Measurements from ENCODE around the gene TH.

Gene TH

DNA sequence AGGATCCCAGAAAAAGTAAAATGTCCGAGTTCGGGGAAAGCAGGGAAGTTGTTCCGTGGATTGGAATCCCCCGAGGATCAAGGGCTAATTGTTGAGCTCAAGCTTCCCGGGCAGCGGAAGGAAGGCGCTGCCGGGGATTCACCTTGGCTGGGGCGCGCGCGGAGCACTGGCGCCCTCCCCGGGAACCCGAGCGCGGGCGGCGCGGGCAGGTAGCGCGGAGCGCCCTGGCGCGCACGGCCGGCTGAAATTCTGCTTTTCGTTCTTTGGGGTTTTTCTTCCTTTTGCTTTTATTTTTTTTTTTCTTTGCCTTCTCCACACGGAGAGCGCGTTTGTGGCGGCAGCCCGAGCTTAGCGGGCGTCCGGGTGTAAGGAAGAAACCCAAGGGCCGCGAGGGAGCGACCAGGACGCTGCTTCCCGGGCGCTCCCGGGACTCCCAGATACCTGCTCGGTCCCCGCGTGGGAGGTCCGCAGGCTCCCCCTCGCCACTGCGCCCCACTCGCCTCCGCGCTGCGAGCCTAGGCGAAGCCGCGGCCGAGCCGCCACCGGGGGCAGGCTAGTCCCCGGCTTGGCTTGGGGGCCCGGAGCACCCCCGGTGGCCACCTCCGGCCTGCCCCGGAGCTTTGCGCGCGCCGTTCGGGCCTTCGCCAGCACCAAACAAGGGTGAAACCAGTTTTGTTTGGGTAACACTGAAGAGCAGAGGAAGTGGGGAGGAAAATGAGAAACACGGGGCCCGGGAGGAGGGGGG is 27.6 kb downstream of the TH start:
- H3K79me2 ChIP-seq (ENCODE audit: low read length) = no peaks in the 10 kb centered on the region
- no peaks in the 10 kb centered on the region for H4K20me1 ChIP-seq (ENCODE audit: insufficient read depth, low read length)
- no peak for DNase-seq
- no peaks in the 10 kb centered on the region for H3K9me2 ChIP-seq (replicated peaks; ENCODE audit: insufficient read depth, low read length)
- H3K4me1 ChIP-seq (ENCODE audit: low read length) = no peaks in the 10 kb centered on the region
- H3K36me3 ChIP-seq (replicated peaks; ENCODE audit: insufficient read depth, low read length) = no peaks in the 10 kb centered on the region
- no peaks in the 10 kb centered on the region for H3F3A ChIP-seq (ENCODE audit: insufficient read depth, low read length)
- TF ChIP-seq, protein P1, sequence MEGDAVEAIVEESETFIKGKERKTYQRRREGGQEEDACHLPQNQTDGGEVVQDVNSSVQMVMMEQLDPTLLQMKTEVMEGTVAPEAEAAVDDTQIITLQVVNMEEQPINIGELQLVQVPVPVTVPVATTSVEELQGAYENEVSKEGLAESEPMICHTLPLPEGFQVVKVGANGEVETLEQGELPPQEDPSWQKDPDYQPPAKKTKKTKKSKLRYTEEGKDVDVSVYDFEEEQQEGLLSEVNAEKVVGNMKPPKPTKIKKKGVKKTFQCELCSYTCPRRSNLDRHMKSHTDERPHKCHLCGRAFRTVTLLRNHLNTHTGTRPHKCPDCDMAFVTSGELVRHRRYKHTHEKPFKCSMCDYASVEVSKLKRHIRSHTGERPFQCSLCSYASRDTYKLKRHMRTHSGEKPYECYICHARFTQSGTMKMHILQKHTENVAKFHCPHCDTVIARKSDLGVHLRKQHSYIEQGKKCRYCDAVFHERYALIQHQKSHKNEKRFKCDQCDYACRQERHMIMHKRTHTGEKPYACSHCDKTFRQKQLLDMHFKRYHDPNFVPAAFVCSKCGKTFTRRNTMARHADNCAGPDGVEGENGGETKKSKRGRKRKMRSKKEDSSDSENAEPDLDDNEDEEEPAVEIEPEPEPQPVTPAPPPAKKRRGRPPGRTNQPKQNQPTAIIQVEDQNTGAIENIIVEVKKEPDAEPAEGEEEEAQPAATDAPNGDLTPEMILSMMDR (IDR thresholded peaks at IDR 0.05; ENCODE audit: low read length) = no peak
- TF ChIP-seq EZH2 (optimal IDR thresholded peaks at IDR 0.05; ENCODE audit: low read depth, low read length) (no peak), EZH2phosphoT487 (IDR thresholded peaks at IDR 0.05; ENCODE audit: low read length) (no peak)
- H3K4me2 ChIP-seq (ENCODE audit: low read depth, low read length) = no peak overlapping the region
- H3K27me3 ChIP-seq (replicated peaks; ENCODE audit: insufficient read depth, low read length) = peaks cover 87% of the 10 kb centered on the region
- H3K9me3 ChIP-seq (replicated peaks; ENCODE audit: insufficient read depth, low read length) = no peaks in the 10 kb centered on the region
- no peak overlapping the region for H3K9ac ChIP-seq (ENCODE audit: low read length)
- no peak overlapping the region for H3K4me3 ChIP-seq (ENCODE audit: low read length)
- no peak overlapping the region for H3K27ac ChIP-seq (ENCODE audit: low read length)
- H2AFZ ChIP-seq (ENCODE audit: low read length) = no peak overlapping the region

DNA sequence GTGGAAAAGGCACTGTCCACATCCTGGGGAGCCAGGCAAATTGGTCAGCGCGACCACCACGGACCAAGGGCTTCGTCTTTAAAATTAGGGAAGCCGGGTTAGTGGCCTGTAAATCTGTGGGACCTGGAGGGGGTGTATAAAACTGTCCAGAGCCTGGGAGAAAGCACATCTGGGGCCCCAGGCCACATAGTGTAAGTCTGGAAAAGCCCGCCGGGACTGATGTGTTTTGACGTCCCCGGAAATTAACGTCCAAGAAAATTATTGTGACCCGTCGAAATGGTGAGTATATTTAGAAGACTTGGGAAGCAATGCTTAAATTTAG is 28.2 kb downstream of the TH start:
- Histone ChIP-seq H3K9ac (ENCODE audit: low read length) (no peak overlapping the region), H3K27ac (ENCODE audit: low read length) (no peak overlapping the region), H3K4me1 (ENCODE audit: low read length) (no peaks in the 10 kb centered on the region), H3K9me3 (replicated peaks; ENCODE audit: insufficient read depth, low read length) (no peaks in the 10 kb centered on the region), H3K4me2 (ENCODE audit: low read depth, low read length) (no peak overlapping the region), H3K4me3 (ENCODE audit: low read length) (no peak overlapping the region), H3K79me2 (ENCODE audit: low read length) (no peaks in the 10 kb centered on the region), H2AFZ (ENCODE audit: low read length) (no peak overlapping the region), H3K36me3 (replicated peaks; ENCODE audit: insufficient read depth, low read length) (no peaks in the 10 kb centered on the region), H3K9me2 (replicated peaks; ENCODE audit: insufficient read depth, low read length) (no peaks in the 10 kb centered on the region), H3K27me3 (replicated peaks; ENCODE audit: insufficient read depth, low read length) (peaks cover 82% of the 10 kb centered on the region), H4K20me1 (ENCODE audit: insufficient read depth, low read length) (no peaks in the 10 kb centered on the region), H3F3A (ENCODE audit: insufficient read depth, low read length) (no peaks in the 10 kb centered on the region)
- TF ChIP-seq EZH2phosphoT487 (IDR thresholded peaks at IDR 0.05; ENCODE audit: low read length) (no peak), EZH2 (optimal IDR thresholded peaks at IDR 0.05; ENCODE audit: low read depth, low read length) (no peak)
- TF ChIP-seq, protein P1 (IDR thresholded peaks at IDR 0.05; ENCODE audit: low read length) = no peak
- no peak for DNase-seq

DNA sequence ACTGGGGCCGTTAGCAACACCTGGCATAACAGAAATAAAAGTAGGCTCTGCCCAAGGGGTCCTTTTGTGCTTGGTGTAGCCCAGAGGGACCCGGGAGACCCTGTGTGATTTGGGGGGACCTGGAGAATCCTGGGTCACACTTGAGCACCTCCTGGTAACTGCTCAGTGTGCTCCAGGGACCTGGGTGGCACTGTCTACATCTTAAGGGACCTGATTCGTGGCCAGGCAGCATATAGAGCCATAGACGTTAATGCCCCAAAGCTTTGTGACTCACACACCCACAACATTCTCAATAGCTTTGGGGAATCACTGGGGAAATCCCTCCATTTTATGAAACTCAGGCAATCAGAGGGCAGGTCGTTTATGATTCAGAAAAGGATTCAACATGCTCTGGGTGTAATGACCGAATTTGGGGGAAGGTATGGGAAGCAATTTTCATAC is 28.8 kb downstream of the TH start:
- Histone ChIP-seq H3K79me2 (ENCODE audit: low read length) (no peaks in the 10 kb centered on the region), H3K4me1 (ENCODE audit: low read length) (no peaks in the 10 kb centered on the region), H3K27ac (ENCODE audit: low read length) (no peak overlapping the region), H3K9ac (ENCODE audit: low read length) (no peak overlapping the region), H3K9me3 (replicated peaks; ENCODE audit: insufficient read depth, low read length) (no peaks in the 10 kb centered on the region), H3K4me2 (ENCODE audit: low read depth, low read length) (no peak overlapping the region), H3K4me3 (ENCODE audit: low read length) (no peak overlapping the region), H3K27me3 (replicated peaks; ENCODE audit: insufficient read depth, low read length) (peaks cover 80% of the 10 kb centered on the region), H3F3A (ENCODE audit: insufficient read depth, low read length) (no peaks in the 10 kb centered on the region), H2AFZ (ENCODE audit: low read length) (no peak overlapping the region), H3K9me2 (replicated peaks; ENCODE audit: insufficient read depth, low read length) (no peaks in the 10 kb centered on the region), H4K20me1 (ENCODE audit: insufficient read depth, low read length) (no peaks in the 10 kb centered on the region), H3K36me3 (replicated peaks; ENCODE audit: insufficient read depth, low read length) (no peaks in the 10 kb centered on the region)
- no peak for DNase-seq
- TF ChIP-seq EZH2phosphoT487 (IDR thresholded peaks at IDR 0.05; ENCODE audit: low read length) (no peak), EZH2 (optimal IDR thresholded peaks at IDR 0.05; ENCODE audit: low read depth, low read length) (no peak)

DNA sequence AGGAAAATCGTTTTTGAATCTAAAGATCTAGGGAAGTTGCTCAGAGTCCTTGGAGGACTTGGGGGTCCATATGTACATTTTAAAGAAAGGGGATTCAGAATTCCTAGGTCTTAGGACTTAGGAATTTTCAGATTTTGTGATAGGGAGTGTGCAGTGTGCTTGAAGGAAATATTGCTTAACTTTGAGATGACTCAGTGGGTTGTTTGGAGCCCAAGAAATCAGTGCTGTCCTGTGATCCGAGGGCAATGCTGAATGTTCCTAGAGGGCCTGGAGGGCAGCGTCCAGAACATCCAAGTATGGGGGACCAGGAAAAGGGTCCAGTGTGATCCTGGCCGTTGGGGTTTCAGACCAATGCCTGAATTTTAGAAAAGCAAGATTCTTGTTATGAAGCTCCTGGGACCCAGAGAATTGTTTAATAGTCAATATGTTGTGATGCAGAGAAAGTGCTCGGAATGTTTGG is 29.3 kb downstream of the TH start:
- no peak overlapping the region for H3K4me3 ChIP-seq (ENCODE audit: low read length)
- no peak overlapping the region for H3K27ac ChIP-seq (ENCODE audit: low read length)
- H3K4me1 ChIP-seq (ENCODE audit: low read length) = no peaks in the 10 kb centered on the region
- H3K27me3 ChIP-seq (replicated peaks; ENCODE audit: insufficient read depth, low read length) = peaks cover 80% of the 10 kb centered on the region
- DNase-seq = no peak
- TF ChIP-seq, protein P1 (IDR thresholded peaks at IDR 0.05; ENCODE audit: low read length) = no peak
- no peak for TF ChIP-seq EZH2 (optimal IDR thresholded peaks at IDR 0.05; ENCODE audit: low read depth, low read length)
- no peak for TF ChIP-seq EZH2phosphoT487 (IDR thresholded peaks at IDR 0.05; ENCODE audit: low read length)
- no peak overlapping the region for H2AFZ ChIP-seq (ENCODE audit: low read length)
- H3K36me3 ChIP-seq (replicated peaks; ENCODE audit: insufficient read depth, low read length) = no peaks in the 10 kb centered on the region
- no peaks in the 10 kb centered on the region for H3K79me2 ChIP-seq (ENCODE audit: low read length)
- H3K9me2 ChIP-seq (replicated peaks; ENCODE audit: insufficient read depth, low read length) = no peaks in the 10 kb centered on the region
- H3K4me2 ChIP-seq (ENCODE audit: low read depth, low read length) = no peak overlapping the region
- H3F3A ChIP-seq (ENCODE audit: insufficient read depth, low read length) = no peaks in the 10 kb centered on the region
- H3K9ac ChIP-seq (ENCODE audit: low read length) = no peak overlapping the region
- no peaks in the 10 kb centered on the region for H3K9me3 ChIP-seq (replicated peaks; ENCODE audit: insufficient read depth, low read length)
- H4K20me1 ChIP-seq (ENCODE audit: insufficient read depth, low read length) = no peaks in the 10 kb centered on the region

Measured in MM.1S (cell line).